GM19324 (cell line): ENCODE data around the gene TTC23.
"Not testable (repeated sequence)": the region's sequence is repeated elsewhere in the genome, so short reads cannot be mapped to it uniquely, and the experiment has no call there.

ENCODE experiments used
- ATAC-seq: cut with Tn5 transposase; IDR thresholded peaks from one replicate; pipeline ENCODE4 v1.9.1; 2021; ENCODE audit warnings: mild to moderate bottlenecking, moderate library complexity; ENCODE audit not compliant: unreplicated experiment, low FRiP score

Gene TTC23

GRCh38 chr15:99209326-99209725, 40.1 kb downstream of the TTC23 start:
- ATAC-seq = no peak

DNA sequence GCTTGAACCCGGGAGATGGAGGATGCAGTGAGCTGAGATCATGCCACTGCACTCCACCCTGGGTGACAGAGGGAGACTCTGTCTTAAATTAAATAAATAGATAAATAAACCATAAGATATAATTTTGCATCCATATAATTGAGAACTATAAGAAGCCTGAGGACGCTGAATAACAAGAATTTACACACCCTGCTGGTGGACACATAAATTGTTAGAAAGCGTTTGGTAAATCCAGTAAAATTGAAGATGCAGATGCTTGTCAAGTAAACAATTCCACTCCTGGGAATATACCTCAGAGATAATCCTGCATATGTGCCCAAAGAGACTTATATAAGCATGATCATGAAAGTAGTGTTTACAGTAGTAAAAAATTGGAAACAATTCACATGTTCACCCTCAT, 41.7 kb downstream of the TTC23 start:
- ATAC-seq = no peak

- no peak for ATAC-seq
Observed at GRCh38 chr15:99202176-99202552, 47.2 kb downstream of the TTC23 start.

DNA sequence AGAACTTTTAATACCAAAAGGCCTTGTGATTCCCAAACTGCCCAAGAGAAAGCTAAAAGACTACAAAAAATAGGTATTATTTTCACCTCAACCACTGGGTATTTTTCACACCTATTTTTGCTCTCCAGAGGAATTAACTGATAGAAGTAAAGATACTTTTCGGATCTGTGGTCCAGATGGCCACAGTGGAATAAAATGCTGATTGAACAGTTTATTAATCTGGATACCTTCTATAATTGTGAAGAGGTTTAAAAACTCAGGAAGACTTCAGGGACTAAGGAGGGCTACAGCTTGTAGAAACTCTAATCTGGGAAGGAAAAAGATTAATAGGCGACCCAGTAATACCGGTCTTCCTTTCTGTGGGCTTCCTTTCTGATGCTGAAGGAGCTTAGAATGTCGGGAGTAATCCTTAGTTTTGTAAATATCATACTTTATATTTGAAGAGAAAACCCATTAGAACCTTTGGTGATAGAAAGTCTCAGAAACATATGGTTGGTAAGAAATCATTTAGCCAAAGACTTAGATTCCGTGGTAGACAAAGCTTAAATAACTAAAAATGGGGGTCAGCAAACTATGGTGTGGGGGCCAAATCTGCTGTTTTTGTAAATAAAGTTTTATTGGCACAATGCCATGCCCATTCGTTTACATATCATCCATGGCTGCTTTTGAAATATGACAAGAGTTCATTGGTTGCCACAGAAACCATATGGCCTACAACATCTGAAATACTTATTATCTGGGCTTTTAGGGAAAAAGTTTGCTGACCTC, 47.8 kb downstream of the TTC23 start:
- no peak for ATAC-seq

GRCh38 chr15:99197856-99198255, 51.5 kb downstream of the TTC23 start:
- no peak for ATAC-seq

- not testable (repeated sequence) for ATAC-seq
Observed at GRCh38 chr15:99192181-99192580, 57.2 kb downstream of the TTC23 start.

- no peak for ATAC-seq
Observed at GRCh38 chr15:99187936-99188335, 61.4 kb downstream of the TTC23 start.

DNA sequence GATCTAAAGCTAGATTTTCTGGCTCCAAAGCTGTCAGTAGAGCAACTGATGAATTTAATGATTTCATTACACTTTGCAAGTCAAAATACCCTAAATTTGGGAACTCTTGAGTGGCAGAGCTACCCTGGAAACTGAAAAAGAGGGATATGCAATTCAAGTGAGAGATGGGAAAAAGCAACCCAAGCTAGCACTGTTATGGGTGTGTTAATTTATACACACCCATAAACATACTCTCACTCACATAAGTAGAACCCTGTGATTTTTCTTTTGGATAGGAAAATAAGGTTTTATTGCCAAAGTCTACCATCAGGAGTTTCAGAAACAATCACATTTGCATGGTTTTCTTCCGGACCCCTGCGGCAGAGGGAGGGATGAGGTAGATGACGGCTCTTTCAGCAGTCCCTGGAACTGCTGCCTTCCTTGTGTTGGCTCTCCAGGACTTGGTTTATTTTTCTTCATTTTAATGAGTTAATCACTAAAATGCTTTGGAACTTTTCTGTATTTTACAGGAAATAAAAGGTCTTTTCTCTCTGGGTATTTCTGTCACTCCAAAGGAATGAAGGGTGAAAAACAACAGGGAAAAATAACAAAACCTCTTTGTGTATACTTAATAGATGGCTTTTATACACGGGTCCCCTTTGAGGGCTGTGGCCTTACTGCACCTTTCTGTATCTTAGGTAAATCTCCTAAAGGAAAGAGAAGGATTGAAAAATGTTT, 63.8 kb downstream of the TTC23 start:
- ATAC-seq = no peak

DNA sequence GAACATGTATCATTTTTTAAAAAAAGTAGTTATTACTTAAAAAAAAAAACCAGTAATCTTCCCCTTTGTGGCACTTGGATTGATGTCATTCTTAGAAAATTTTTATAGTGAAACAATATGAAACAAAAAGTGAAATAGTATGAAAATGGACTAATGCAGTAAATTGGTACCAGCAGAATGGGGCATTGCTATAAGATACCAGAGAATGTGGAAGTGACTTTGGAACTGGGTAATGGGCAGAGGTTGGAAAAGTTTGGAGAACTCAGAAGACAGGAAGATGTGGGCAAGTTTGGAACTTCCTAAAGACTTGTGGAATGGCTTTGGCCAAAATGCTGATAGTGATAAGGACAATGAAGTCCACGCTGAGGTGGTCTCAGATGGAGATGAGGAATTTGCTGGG, 66.6 kb downstream of the TTC23 start:
- no peak for ATAC-seq

DNA sequence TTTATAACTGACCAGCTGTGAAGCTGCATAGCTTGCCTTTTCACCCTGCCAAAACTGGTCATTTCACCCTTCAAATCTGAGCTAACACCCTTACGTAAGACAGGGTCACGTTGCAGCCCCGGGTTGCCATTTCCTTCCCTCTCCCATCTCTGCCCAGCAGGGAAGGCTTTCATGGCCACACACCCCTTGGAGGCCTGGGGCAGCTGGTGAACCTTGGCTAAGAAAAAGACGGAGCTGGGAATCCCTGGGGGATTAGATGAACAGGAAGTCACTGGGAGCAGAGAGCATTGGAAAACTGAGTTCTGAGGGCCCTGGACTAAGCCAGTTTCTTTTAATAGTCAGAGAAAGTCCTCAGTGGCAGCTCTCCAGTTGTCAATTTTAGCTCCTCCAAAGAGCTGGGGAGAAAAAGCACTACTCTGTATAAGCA, 67.8 kb downstream of the TTC23 start:
- no peak for ATAC-seq

- no peak for ATAC-seq
Observed at GRCh38 chr15:99180964-99181306, 68.4 kb downstream of the TTC23 start.

DNA sequence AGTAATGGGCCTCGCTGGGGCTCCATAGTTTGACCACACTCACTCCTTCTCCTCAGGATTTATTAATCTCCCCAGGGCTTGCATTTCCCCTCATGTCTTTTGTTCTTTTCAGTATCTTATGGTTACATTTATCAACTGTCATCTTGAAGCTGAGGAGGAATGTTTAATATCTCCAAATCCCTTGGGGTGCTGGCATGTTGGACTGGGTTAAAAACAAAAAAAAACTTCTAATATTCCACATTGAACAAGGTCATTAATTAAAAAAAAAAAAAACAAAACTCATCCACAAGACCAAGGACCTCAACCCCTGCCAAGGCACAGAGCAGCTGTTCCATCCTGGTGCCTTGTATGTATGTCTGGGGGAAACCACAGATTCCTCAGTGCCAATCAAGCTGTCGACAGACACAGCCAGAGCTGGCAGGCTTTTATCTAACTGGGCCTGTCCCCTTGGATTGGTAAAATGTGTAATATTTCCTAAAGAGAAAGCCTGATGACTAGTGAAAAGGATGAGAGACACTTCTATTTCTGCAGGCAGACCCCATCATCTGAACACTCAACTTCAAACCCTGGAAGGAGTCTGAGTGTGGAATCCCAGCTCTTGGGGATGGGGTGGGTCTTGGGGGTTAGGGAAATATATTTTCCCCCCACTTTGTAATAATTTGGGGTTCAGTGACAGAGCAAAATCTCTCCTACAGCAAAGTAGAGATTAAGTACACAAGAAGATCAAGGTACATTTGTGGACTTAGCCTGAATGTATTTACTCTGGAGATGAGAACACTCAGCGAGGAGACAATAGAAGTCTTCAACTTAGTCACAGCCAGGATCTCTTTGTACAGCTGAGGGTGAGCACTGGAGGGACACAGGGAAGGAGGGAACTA, 69.1 kb downstream of the TTC23 start:
- no peak for ATAC-seq

DNA sequence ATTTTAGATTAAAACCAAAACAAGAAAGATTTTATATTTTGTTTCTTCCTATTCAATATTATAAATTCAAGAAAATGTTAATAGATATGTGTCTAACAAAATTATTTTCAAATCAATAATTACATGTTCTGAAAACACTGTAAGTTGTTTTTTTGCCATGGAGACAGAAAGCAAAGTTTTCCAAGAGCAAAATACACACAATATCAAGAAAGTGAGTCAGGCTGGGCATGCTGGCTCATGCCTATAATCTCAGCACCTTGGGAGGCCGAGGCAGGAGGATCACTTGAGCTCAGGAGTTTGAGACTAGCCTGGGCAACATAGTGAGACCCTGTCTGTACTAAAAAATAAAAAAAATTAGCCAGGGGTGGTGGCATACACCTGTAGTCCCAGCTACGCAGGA, 71.7 kb downstream of the TTC23 start:
- no peak for ATAC-seq

DNA sequence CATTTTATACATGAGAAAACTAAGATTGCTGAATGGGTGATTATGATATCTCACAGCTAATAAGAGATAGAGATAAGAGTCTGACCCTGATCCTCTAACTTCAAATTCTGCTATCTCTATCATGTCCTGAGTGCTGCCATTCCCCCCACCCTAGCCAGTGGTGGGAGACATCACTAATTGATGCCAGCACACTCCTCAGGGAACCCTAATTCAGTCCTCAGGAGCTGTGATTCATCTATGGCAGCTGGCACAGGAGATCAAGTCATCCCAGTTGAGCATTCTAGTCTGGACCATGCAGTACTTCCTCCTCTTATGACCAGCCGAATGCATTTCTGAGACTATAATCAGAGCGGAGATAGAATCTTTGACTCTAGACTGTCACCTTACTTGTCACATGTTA, 72.6 kb downstream of the TTC23 start:
- ATAC-seq = no peak

DNA sequence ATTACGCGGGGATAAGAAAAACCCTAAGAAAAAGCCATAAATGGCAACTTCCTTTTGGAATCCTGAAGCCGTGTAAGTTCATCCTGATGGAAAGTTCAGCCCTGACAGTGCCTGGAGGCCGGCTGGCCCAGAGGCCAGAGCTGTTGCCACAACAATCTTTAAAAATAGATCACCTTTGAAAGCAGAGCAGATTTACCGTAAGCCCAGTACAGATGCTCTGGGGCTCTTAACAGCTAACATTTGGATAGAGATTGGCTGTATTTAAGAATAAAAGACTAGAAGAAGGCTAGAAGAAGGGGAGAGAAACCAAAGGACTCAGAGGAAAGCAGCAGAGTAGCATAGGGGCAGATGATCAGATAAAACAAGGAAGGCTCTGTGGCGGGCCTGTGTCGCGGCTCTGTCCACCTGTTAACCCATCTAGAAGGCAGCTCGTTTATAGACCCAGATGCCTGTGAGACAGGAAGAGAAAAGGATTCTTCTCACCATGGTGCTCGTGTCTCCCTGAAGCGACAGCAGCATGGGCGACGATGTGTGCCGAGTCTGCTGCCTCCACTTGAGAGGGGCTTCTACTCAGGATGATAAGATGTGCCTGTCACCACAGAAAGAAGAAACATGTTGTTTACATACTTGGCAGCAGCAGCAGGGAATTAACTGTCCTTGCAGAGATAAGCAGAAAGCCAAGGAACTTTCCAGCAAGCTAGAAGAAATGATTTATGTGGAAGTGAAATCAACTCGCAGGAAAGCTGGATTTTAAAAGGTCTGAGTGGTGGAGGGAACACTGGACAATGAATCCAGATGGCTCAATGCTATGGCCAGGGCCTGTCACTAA, 74.6 kb downstream of the TTC23 start:
- no peak for ATAC-seq

DNA sequence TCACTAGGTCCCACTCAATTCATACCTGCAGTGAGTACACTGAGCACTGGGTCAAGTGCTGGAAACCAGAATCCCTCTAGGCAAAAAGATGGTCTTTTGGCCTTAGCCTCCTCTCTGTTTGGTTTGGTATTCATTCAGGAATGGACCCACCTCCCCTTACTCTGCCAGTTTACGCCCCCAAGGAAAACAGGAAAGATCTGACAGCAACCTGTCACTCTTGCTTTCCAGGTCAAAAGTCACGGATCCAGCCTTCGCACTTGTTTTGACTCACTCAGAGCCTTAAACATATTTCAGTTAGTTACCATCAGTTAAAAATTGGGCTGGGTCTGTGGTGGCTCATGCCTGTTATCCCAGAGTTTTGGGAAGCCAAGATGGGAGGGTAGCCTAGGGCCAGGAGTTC, 76.4 kb downstream of the TTC23 start:
- ATAC-seq = no peak

GRCh38 chr15:99172171-99172570, 77.2 kb downstream of the TTC23 start:
- ATAC-seq = no peak

GRCh38 chr15:99170476-99171065, 78.8 kb downstream of the TTC23 start:
- ATAC-seq = no peak

GRCh38 chr15:99169769-99170311, 79.5 kb downstream of the TTC23 start:
- no peak for ATAC-seq
